ENCODE measurements around the gene CHFR.
"Not testable (repeated sequence)": the region's sequence is repeated elsewhere in the genome, so short reads cannot be mapped to it uniquely, and the experiment has no call there.

DNA sequence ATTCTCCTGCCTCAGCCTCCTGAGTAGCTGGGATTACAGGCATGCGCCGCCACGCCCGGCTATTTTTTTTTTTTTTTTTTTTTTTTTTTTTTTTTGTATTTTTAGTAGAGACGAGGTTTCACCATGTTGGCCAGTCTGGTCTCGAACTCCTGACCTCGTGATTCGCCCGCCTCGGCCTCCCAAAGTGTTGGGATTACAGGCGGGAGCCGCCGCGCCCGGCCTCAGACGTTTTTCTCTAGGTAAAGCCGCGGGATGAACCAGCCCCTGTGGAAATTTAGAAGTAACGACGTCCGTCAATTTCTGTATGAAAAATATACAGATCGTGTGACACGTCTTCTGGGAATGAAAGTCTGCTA lies 20.4 kb upstream of the CHFR start:
- TF ChIP-seq, protein P1, sequence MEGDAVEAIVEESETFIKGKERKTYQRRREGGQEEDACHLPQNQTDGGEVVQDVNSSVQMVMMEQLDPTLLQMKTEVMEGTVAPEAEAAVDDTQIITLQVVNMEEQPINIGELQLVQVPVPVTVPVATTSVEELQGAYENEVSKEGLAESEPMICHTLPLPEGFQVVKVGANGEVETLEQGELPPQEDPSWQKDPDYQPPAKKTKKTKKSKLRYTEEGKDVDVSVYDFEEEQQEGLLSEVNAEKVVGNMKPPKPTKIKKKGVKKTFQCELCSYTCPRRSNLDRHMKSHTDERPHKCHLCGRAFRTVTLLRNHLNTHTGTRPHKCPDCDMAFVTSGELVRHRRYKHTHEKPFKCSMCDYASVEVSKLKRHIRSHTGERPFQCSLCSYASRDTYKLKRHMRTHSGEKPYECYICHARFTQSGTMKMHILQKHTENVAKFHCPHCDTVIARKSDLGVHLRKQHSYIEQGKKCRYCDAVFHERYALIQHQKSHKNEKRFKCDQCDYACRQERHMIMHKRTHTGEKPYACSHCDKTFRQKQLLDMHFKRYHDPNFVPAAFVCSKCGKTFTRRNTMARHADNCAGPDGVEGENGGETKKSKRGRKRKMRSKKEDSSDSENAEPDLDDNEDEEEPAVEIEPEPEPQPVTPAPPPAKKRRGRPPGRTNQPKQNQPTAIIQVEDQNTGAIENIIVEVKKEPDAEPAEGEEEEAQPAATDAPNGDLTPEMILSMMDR (IDR thresholded peaks at IDR 0.05), result not testable (repeated sequence)
- not testable (repeated sequence) for TF ChIP-seq POLR2A (IDR thresholded peaks at IDR 0.05)

All from testis (tissue), 2 donors.